Liver (tissue), 3 donors: ENCODE measurements around the gene GMDS.

Experiments
- EGR1 ChIP-seq, 2 donors: IDR thresholded peaks; 2 replicates each; pipeline ENCODE4 v1.6.1; 2016 to 2018; ENCODE audit warnings: antibody characterized with exemption in 2 of 2, low read depth in 2 of 2
- FOXA1 ChIP-seq: IDR thresholded peaks from 2 replicates; pipeline ENCODE4 v1.6.1; 2016; ENCODE audit warnings: antibody characterized with exemption
- GABPA ChIP-seq, 2 donors: IDR thresholded peaks in 1 of 2; conservative IDR thresholded peaks in 1 of 2; 2 replicates each; pipeline ENCODE4 v1.6.1; 2016; ENCODE audit warnings: antibody characterized with exemption in 2 of 2, mild to moderate bottlenecking in 1 of 2, moderate library complexity in 1 of 2
- JUND ChIP-seq, 2 donors: IDR thresholded peaks; 2 replicates each; pipeline ENCODE4 v1.6.1; 2016; ENCODE audit warnings: antibody characterized with exemption in 2 of 2
- MAX ChIP-seq: IDR thresholded peaks from 2 replicates; pipeline ENCODE4 v1.6.1; 2016; ENCODE audit warnings: antibody characterized with exemption
- NR2F2 ChIP-seq: IDR thresholded peaks from 2 replicates; pipeline ENCODE4 v1.6.1; 2016; ENCODE audit warnings: antibody characterized with exemption
- RAD21 ChIP-seq, 2 donors: IDR thresholded peaks; 2 replicates each; pipeline ENCODE4 v1.6.1; 2016; ENCODE audit warnings: antibody characterized with exemption in 2 of 2, mild to moderate bottlenecking in 2 of 2
- SP1 ChIP-seq: IDR thresholded peaks from 2 replicates; pipeline ENCODE4 v1.6.1; 2018; ENCODE audit warnings: antibody characterized with exemption, mild to moderate bottlenecking
- TAF1 ChIP-seq: conservative IDR thresholded peaks from 2 replicates; pipeline ENCODE4 v1.6.1; 2016; ENCODE audit warnings: antibody characterized with exemption, mild to moderate bottlenecking
- YY1 ChIP-seq: IDR thresholded peaks from 2 replicates; pipeline ENCODE4 v1.6.1; 2016; ENCODE audit warnings: antibody characterized with exemption, mild to moderate bottlenecking
- ZBTB33 ChIP-seq: IDR thresholded peaks from 2 replicates; pipeline ENCODE4 v1.6.1; 2016; ENCODE audit warnings: antibody characterized with exemption
- TF ChIP-seq, protein P1 (sequence below): fragments of 150-350 bp; IDR thresholded peaks from 2 replicates; pipeline ENCODE4 v1.5.1; 2017; ENCODE audit warnings: improper control_type of control experiment, low read depth, low read length; ENCODE audit not compliant: missing input control
- TF ChIP-seq, protein P2 (sequence below): IDR thresholded peaks from 2 replicates; pipeline ENCODE4 v1.6.1; 2016; ENCODE audit warnings: antibody characterized with exemption, mild to moderate bottlenecking
- TF ChIP-seq, protein P3 (sequence below): IDR thresholded peaks from 2 replicates; pipeline ENCODE4 v1.6.1; 2016; ENCODE audit warnings: antibody characterized with exemption
- donor health status: healthy.
- donor health status: healthy.

DNA sequence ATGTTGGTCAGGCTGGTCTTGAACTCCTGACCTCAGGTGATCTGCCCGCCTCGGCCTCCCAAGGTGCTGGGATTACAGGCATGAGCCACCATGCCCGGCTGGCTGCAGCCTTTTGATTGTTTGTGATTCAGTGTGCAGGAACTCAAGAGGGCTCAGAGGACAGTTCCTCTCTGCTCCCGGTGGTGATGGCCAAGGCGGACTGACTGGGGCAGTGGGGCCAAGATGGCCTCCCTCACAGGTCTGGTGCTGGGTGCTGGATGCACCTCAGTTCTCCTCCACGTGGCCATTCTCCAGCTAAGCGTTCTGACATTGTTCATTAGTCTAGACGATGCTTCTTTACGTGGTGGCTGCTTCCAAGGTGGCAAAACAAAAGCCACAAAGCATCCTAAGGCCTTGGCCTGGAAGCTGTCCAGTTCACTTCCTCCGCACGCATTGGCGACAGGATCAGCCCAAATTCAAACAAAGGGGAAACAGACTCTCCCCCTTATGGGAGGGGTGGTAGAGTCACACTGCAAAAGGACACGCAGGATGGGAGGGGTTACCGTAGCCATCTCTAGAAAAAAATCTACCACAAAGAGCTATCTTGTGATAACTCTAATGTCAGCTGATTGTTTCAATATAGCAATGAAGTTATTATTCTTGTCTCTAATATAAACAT lies 488.8 kb downstream of the GMDS start:
- TF ChIP-seq, protein P1, sequence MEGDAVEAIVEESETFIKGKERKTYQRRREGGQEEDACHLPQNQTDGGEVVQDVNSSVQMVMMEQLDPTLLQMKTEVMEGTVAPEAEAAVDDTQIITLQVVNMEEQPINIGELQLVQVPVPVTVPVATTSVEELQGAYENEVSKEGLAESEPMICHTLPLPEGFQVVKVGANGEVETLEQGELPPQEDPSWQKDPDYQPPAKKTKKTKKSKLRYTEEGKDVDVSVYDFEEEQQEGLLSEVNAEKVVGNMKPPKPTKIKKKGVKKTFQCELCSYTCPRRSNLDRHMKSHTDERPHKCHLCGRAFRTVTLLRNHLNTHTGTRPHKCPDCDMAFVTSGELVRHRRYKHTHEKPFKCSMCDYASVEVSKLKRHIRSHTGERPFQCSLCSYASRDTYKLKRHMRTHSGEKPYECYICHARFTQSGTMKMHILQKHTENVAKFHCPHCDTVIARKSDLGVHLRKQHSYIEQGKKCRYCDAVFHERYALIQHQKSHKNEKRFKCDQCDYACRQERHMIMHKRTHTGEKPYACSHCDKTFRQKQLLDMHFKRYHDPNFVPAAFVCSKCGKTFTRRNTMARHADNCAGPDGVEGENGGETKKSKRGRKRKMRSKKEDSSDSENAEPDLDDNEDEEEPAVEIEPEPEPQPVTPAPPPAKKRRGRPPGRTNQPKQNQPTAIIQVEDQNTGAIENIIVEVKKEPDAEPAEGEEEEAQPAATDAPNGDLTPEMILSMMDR, result no peak
- TF ChIP-seq FOXA1 (no peak), JUND (IDR thresholded peaks at IDR 0.05) (no peak), ZBTB33 (no peak), MAX (no peak), SP1 (no peak), TAF1 (no peak), RAD21 (IDR thresholded peaks at IDR 0.05) (no peak), YY1 (no peak), GABPA (IDR thresholded peaks at IDR 0.05 in 1 of 2, conservative IDR thresholded peaks at IDR 0.05 in 1 of 2) (no peak), EGR1 (IDR thresholded peaks at IDR 0.05; ENCODE audit: low read depth in 2 of 2) (no peak), NR2F2 (no peak)
- TF ChIP-seq, protein P2, sequence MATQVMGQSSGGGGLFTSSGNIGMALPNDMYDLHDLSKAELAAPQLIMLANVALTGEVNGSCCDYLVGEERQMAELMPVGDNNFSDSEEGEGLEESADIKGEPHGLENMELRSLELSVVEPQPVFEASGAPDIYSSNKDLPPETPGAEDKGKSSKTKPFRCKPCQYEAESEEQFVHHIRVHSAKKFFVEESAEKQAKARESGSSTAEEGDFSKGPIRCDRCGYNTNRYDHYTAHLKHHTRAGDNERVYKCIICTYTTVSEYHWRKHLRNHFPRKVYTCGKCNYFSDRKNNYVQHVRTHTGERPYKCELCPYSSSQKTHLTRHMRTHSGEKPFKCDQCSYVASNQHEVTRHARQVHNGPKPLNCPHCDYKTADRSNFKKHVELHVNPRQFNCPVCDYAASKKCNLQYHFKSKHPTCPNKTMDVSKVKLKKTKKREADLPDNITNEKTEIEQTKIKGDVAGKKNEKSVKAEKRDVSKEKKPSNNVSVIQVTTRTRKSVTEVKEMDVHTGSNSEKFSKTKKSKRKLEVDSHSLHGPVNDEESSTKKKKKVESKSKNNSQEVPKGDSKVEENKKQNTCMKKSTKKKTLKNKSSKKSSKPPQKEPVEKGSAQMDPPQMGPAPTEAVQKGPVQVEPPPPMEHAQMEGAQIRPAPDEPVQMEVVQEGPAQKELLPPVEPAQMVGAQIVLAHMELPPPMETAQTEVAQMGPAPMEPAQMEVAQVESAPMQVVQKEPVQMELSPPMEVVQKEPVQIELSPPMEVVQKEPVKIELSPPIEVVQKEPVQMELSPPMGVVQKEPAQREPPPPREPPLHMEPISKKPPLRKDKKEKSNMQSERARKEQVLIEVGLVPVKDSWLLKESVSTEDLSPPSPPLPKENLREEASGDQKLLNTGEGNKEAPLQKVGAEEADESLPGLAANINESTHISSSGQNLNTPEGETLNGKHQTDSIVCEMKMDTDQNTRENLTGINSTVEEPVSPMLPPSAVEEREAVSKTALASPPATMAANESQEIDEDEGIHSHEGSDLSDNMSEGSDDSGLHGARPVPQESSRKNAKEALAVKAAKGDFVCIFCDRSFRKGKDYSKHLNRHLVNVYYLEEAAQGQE, result no peak
- TF ChIP-seq, protein P3, sequence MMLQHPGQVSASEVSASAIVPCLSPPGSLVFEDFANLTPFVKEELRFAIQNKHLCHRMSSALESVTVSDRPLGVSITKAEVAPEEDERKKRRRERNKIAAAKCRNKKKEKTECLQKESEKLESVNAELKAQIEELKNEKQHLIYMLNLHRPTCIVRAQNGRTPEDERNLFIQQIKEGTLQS, result no peak
